Body of pancreas (tissue), 4 donors: ENCODE data around the gene NECAB3.
"Not testable (repeated sequence)": the region's sequence is repeated elsewhere in the genome, so short reads cannot be mapped to it uniquely, and the experiment has no call there.

Source experiments
- POLR2A ChIP-seq, 3 donors: fragments of 450-650 bp; IDR thresholded peaks; one replicate each; pipeline ENCODE4 v1.6.1; 2016; ENCODE audit warnings: antibody characterized with exemption in 3 of 3, mild to moderate bottlenecking in 2 of 3
- TF ChIP-seq, protein P1 (sequence below), 7 experiments: fragments of 450-650 bp in 4 of 7; fragments of 200-600 bp in 3 of 7; sonication (generic) in 3 of 7; IDR thresholded peaks; one replicate each; pipeline ENCODE4 v1.5.1; 2016 to 2019; ENCODE audit warnings: antibody characterized with exemption in 7 of 7

DNA sequence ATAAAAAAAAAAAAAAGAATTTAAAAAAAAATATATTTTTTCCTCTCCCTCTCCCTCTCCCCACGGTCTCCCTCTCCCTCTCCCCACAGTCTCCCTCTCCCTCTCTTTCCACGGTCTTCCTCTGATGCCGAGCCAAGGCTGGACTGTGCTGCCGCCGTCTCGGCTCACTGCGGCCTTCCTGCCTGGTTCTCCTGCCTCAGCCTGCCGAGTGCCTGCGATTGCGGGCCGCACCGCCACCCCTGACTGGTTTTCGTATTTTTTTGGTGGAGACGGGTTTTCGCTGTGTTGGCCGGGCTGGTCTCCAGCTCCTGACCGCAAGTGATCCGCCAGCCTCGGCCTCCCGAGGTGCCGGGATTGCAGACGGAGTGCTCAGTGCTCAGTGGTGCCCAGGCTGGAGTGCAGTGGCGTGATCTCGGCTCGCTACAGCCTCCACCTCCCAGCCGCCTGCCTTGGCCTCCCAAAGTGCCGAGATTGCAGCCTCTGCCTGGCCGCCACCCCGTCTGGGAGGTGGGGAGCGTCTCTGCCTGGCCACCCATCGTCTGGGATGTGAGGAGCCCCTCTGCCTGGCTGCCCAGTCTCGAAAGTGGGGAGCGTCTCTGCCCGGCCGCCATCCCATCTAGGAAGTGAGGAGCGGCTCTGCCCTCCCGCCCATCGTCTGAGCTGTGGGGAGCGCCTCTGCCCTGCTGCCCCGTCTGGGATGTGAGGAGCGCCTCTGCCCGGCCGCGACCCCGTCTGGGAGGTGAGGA is 26.6 kb upstream of the NECAB3 start:
- TF ChIP-seq, protein P1, sequence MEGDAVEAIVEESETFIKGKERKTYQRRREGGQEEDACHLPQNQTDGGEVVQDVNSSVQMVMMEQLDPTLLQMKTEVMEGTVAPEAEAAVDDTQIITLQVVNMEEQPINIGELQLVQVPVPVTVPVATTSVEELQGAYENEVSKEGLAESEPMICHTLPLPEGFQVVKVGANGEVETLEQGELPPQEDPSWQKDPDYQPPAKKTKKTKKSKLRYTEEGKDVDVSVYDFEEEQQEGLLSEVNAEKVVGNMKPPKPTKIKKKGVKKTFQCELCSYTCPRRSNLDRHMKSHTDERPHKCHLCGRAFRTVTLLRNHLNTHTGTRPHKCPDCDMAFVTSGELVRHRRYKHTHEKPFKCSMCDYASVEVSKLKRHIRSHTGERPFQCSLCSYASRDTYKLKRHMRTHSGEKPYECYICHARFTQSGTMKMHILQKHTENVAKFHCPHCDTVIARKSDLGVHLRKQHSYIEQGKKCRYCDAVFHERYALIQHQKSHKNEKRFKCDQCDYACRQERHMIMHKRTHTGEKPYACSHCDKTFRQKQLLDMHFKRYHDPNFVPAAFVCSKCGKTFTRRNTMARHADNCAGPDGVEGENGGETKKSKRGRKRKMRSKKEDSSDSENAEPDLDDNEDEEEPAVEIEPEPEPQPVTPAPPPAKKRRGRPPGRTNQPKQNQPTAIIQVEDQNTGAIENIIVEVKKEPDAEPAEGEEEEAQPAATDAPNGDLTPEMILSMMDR (IDR thresholded peaks at IDR 0.05): not testable (repeated sequence)
- TF ChIP-seq POLR2A (IDR thresholded peaks at IDR 0.05): not testable (repeated sequence)
